H1 (cell line): ENCODE data around the gene FBXO5. TPM values are rescaled to one million over a fixed set of nuclear protein-coding genes. Genes with fewer than 3 reads are reported as not detected.

Experiments
- CTCF ChIA-PET: fragments of 300-600 bp; sonication (Branson Sonifier 250); formaldehyde crosslinking; loops from one replicate; lab custom pipeline; 2021; ENCODE audit not compliant: partially characterized antibody; lab: Charles Lee
- POLR2A ChIA-PET: fragments of 300-600 bp; sonication (Branson Sonifier 250); formaldehyde crosslinking; loops from one replicate; lab custom pipeline; 2021; ENCODE audit warnings: inconsistent platforms; ENCODE audit not compliant: partially characterized antibody; lab: Charles Lee
- DNase-seq, 2 experiments: peaks; one replicate each; pipeline versions ENCODE4 v3.0.0 to v3.0.0-alpha.2; 2010 to 2022; ENCODE audit warnings: low spot score in 2 of 2, low read depth in 1 of 2, mixed read lengths in 1 of 2
- FAIRE-seq: peaks from 2 replicates; lab custom pipeline; 2011; peaks lifted over from hg19 to GRCh38; lab: Jason Lieb, UNC
- H2AFZ ChIP-seq: 2 replicates; pipeline ENCODE4 v1.8.1; 2012; ENCODE audit warnings: low read length, inconsistent platforms
- H2AK5ac ChIP-seq: 2 replicates; pipeline ENCODE4 v1.6.1; 2013; ENCODE audit warnings: low read depth, low read length
- H2BK120ac ChIP-seq: replicated peaks from 2 replicates; pipeline ENCODE3; 2013; ENCODE audit warnings: low read depth, low read length, inconsistent platforms
- H2BK12ac ChIP-seq: 2 replicates; pipeline ENCODE4 v1.6.1; 2013; ENCODE audit warnings: low read depth, low read length
- H2BK15ac ChIP-seq: 2 replicates; pipeline ENCODE4 v1.6.1; 2013; ENCODE audit warnings: low read length
- H2BK20ac ChIP-seq: 2 replicates; pipeline ENCODE4 v1.6.1; 2013; ENCODE audit warnings: low read length
- H2BK5ac ChIP-seq: 2 replicates; pipeline ENCODE4 v1.6.1; 2013; ENCODE audit warnings: low read depth, low read length
- H3K14ac ChIP-seq: 2 replicates; pipeline ENCODE4 v1.6.1; 2013; ENCODE audit warnings: inconsistent platforms; ENCODE audit not compliant: insufficient read length
- H3K18ac ChIP-seq: 2 replicates; pipeline ENCODE4 v1.6.1; 2013; ENCODE audit warnings: low read length; ENCODE audit errors: extremely low read depth
- H3K23ac ChIP-seq: 2 replicates; pipeline ENCODE4 v1.6.1; 2013; ENCODE audit warnings: inconsistent platforms; ENCODE audit not compliant: insufficient read length
- H3K23me2 ChIP-seq: 2 replicates; pipeline ENCODE4 v1.6.1; 2013; ENCODE audit warnings: low read depth, low read length
- H3K27ac ChIP-seq: 2 replicates; pipeline ENCODE4 v1.6.1; 2011; ENCODE audit warnings: low read depth, low read length, inconsistent platforms
- H3K27me3 ChIP-seq, 4 experiments: replicated peaks in 1 of 4; 1 replicate in 1 of 4; 2 replicates in 3 of 4; pipeline versions ENCODE4 v1.6.1 to v1.8.1; 2011 to 2013; ENCODE audit warnings: low read length in 3 of 4, mild to moderate bottlenecking in 3 of 4, inconsistent platforms in 2 of 4, mixed read lengths in 2 of 4, moderate library complexity in 1 of 4; ENCODE audit not compliant: control insufficient read depth in 3 of 4, insufficient read depth in 3 of 4; ENCODE audit errors: extremely low read depth in 1 of 4
- H3K36me3 ChIP-seq, 4 experiments: 2 replicates each; pipeline versions ENCODE4 v1.6.1 to v1.8.1; 2011 to 2013; ENCODE audit warnings: mild to moderate bottlenecking in 4 of 4, low read length in 3 of 4, moderate library complexity in 2 of 4, control low read depth in 1 of 4, inconsistent platforms in 1 of 4; ENCODE audit not compliant: insufficient read depth in 4 of 4, control insufficient read depth in 2 of 4
- H3K4ac ChIP-seq: replicated peaks from 2 replicates; pipeline ENCODE3; 2013; ENCODE audit warnings: low read length, low read depth, mixed read lengths, inconsistent platforms; ENCODE audit not compliant: insufficient read length
- H3K4me1 ChIP-seq, 4 experiments: replicated peaks in 1 of 4; 1 replicate in 1 of 4; 2 replicates in 3 of 4; pipeline versions ENCODE4 v1.6.1 to v1.8.1; 2011 to 2013; ENCODE audit warnings: low read length in 3 of 4, inconsistent platforms in 2 of 4, mixed read lengths in 1 of 4; ENCODE audit not compliant: insufficient read depth in 4 of 4, control insufficient read depth in 3 of 4
- H3K4me2 ChIP-seq, 2 experiments: 2 replicates each; pipeline versions ENCODE4 v1.6.1 to v1.8.1; 2011 to 2013; ENCODE audit warnings: low read depth in 2 of 2, low read length in 2 of 2, control low read depth in 1 of 2, inconsistent platforms in 1 of 2, mild to moderate bottlenecking in 1 of 2; ENCODE audit not compliant: insufficient read depth in 1 of 2
- H3K4me3 ChIP-seq, 4 experiments: fragments of 200-600, 300-600 bp in 1 of 4; sonication (generic), shearing (Covaris generic), sonication (Bioruptor Twin) in 1 of 4; 2 replicates each; pipeline versions ENCODE4 v1.5.1 to v1.8.1; 2011 to 2016; ENCODE audit warnings: low read length in 4 of 4, low read depth in 3 of 4, control low read depth in 2 of 4, inconsistent platforms in 2 of 4, mild to moderate bottlenecking in 2 of 4, mixed read lengths in 1 of 4, moderate library complexity in 1 of 4; ENCODE audit not compliant: insufficient read depth in 2 of 4; ENCODE audit errors: extremely low read depth in 1 of 4
- H3K56ac ChIP-seq: replicated peaks from 2 replicates; pipeline ENCODE3; 2013; ENCODE audit warnings: low read depth, mild to moderate bottlenecking, mixed read lengths, low read length, inconsistent platforms; ENCODE audit not compliant: insufficient read length
- H3K79me1 ChIP-seq: 2 replicates; pipeline ENCODE4 v1.6.1; 2013; ENCODE audit warnings: low read depth, low read length, control low read depth
- H3K79me2 ChIP-seq, 2 experiments: 2 replicates each; pipeline versions ENCODE4 v1.6.1 to v1.8.1; 2012 to 2013; ENCODE audit warnings: low read length in 2 of 2, mild to moderate bottlenecking in 2 of 2, inconsistent platforms in 1 of 2; ENCODE audit not compliant: insufficient read depth in 2 of 2, control insufficient read depth in 1 of 2
- H3K9ac ChIP-seq, 4 experiments: replicated peaks in 1 of 4; 1 replicate in 1 of 4; 2 replicates in 3 of 4; pipeline versions ENCODE4 v1.6.1 to v1.8.1; 2011 to 2013; ENCODE audit warnings: low read depth in 3 of 4, low read length in 3 of 4, control low read depth in 2 of 4, mild to moderate bottlenecking in 2 of 4, moderate library complexity in 2 of 4, inconsistent platforms in 1 of 4; ENCODE audit errors: extremely low read depth in 1 of 4
- H3K9me3 ChIP-seq, 2 experiments: 2 replicates each; pipeline versions ENCODE4 v1.6.1 to v1.8.1; 2012 to 2013; ENCODE audit warnings: mild to moderate bottlenecking in 2 of 2, moderate library complexity in 2 of 2, control low read depth in 1 of 2, inconsistent platforms in 1 of 2, low read depth in 1 of 2, low read length in 1 of 2, mixed read lengths in 1 of 2; ENCODE audit not compliant: insufficient read depth in 2 of 2
- H4K20me1 ChIP-seq, 2 experiments: replicated peaks in 1 of 2; 2 replicates each; pipeline versions ENCODE3 to v1.8.1; 2011 to 2013; ENCODE audit warnings: inconsistent platforms in 2 of 2, low read length in 2 of 2, mild to moderate bottlenecking in 1 of 2; ENCODE audit not compliant: insufficient read depth in 2 of 2, control insufficient read depth in 1 of 2
- H4K5ac ChIP-seq: 2 replicates; pipeline ENCODE4 v1.6.1; 2013; ENCODE audit warnings: low read length, low read depth, mixed read lengths, inconsistent platforms; ENCODE audit not compliant: insufficient read length
- H4K8ac ChIP-seq: 2 replicates; pipeline ENCODE4 v1.8.0; 2013; ENCODE audit warnings: mild to moderate bottlenecking, moderate library complexity, low read length, inconsistent platforms; ENCODE audit not compliant: insufficient read depth; ENCODE audit errors: extremely low read depth
- H4K91ac ChIP-seq: replicated peaks from 2 replicates; pipeline ENCODE3; 2013; ENCODE audit warnings: low read length, mixed read lengths, inconsistent platforms; ENCODE audit not compliant: insufficient read length
- RAD21 ChIP-seq, 2 experiments: IDR thresholded peaks in 1 of 2; conservative IDR thresholded peaks in 1 of 2; 2 replicates each; pipeline ENCODE4 v1.6.1; 2011; ENCODE audit warnings: low read depth in 2 of 2, low read length in 2 of 2, improper control_type of control experiment in 1 of 2, inconsistent platforms in 1 of 2, mild to moderate bottlenecking in 1 of 2, moderate library complexity in 1 of 2
- TAF7 ChIP-seq: optimal IDR thresholded peaks from 2 replicates; pipeline ENCODE3; 2011; ENCODE audit warnings: low read depth, mild to moderate bottlenecking, inconsistent platforms, low read length, moderate library complexity, borderline replicate concordance
- WGBS, 2 experiments: shearing (Covaris generic) in 1 of 2; methylation state at CpG; one replicate each; pipeline versions ENCODE4 v1.1.6 to v1.1.7; 2013 to 2015; ENCODE audit warnings: low lambda C conversion rate in 2 of 2, mixed read lengths in 2 of 2, inconsistent platforms in 1 of 2, low coverage in 1 of 2, missing lambda C conversion rate in 1 of 2; ENCODE audit not compliant: insufficient replicate concordance in 2 of 2, insufficient coverage in 1 of 2, insufficient read length in 1 of 2; ENCODE audit errors: extremely low coverage in 1 of 2, missing lambda C conversion rate in 1 of 2; 5-methylcytosine and 5-hydroxymethylcytosine counted together
- polyA plus RNA-seq, 7 experiments: library from polyadenylated mRNA; depleted of rRNA in 3 of 7; stranded (reverse) in 5 of 7; unstranded in 2 of 7; fragments of >200 nt in 5 of 7; fragments of 200-250 nt in 2 of 7; gene quantifications; 1 replicate in 5 of 7; 2 replicates in 1 of 7; 4 replicates in 1 of 7; pipeline versions ENCODE4 v1.2.1 to v1.2.3, GENCODE V29; 2011 to 2013; ENCODE audit warnings: missing spikeins in 2 of 7, mixed read lengths in 2 of 7
- total RNA-seq: library from RNA; stranded (reverse); fragmentation: NEBNext Ultra II Directional; extraction: Animal tissue kit (Norgen Biotek cat#: 25700); gene quantifications from 2 replicates; pipeline ENCODE4 v1.2.1, GENCODE V29; 2021
- TF ChIP-seq, protein P1 (sequence below), 3 experiments: IDR thresholded peaks; 1 replicate in 2 of 3; 2 replicates in 1 of 3; pipeline versions ENCODE4 v1.5.1 to v1.6.1; 2011; ENCODE audit warnings: low read length in 3 of 3, mild to moderate bottlenecking in 3 of 3, inconsistent platforms in 2 of 3, low read depth in 1 of 3, moderate library complexity in 1 of 3; ENCODE audit not compliant: insufficient read depth in 1 of 3; ENCODE audit errors: control extremely low read depth in 1 of 3

The FBXO5 gene
- total and polyA plus RNA-seq, 2 of the 8 experiments (the other 6 are each of a cell fraction or from before 2014, with no cell fraction given), result 13.7 to 55.1 TPM

GRCh38 chr6:153032255-153032882, 49.5 kb upstream of the FBXO5 start:
- peak in 1 of 2 experiments; percentile 45; a peak in 3 of 4 replicates for TF ChIP-seq RAD21 (IDR thresholded peaks at IDR 0.05 in 1 of 2, conservative IDR thresholded peaks at IDR 0.05 in 1 of 2; ENCODE audit: low read depth in 2 of 2, low read length in 2 of 2)
- TF ChIP-seq, protein P1, sequence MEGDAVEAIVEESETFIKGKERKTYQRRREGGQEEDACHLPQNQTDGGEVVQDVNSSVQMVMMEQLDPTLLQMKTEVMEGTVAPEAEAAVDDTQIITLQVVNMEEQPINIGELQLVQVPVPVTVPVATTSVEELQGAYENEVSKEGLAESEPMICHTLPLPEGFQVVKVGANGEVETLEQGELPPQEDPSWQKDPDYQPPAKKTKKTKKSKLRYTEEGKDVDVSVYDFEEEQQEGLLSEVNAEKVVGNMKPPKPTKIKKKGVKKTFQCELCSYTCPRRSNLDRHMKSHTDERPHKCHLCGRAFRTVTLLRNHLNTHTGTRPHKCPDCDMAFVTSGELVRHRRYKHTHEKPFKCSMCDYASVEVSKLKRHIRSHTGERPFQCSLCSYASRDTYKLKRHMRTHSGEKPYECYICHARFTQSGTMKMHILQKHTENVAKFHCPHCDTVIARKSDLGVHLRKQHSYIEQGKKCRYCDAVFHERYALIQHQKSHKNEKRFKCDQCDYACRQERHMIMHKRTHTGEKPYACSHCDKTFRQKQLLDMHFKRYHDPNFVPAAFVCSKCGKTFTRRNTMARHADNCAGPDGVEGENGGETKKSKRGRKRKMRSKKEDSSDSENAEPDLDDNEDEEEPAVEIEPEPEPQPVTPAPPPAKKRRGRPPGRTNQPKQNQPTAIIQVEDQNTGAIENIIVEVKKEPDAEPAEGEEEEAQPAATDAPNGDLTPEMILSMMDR (IDR thresholded peaks at IDR 0.05; ENCODE audit: control extremely low read depth in 1 of 3, insufficient read depth in 1 of 3, low read depth in 1 of 3, low read length in 3 of 3), result peak in 2 of 3 experiments; percentile 11 to 13; a peak in 2 of 4 replicates
- TF ChIP-seq TAF7, result no peak
- Histone ChIP-seq H3K4me1 (no peaks in the 10 kb centered on the region), H4K8ac (no peak overlapping the region), H2BK15ac (no peak overlapping the region), H3K36me3 (no peaks in the 10 kb centered on the region), H3K4ac (no peak overlapping the region), H2AK5ac (no peak overlapping the region), H3K79me1 (no peaks in the 10 kb centered on the region), H2AFZ (no peak overlapping the region), H4K5ac (no peak overlapping the region), H3K79me2 (no peaks in the 10 kb centered on the region), H3K4me2 (no peak overlapping the region), H4K20me1 (no peaks in the 10 kb centered on the region), H2BK20ac (no peak overlapping the region), H3K18ac (no peak overlapping the region), H4K91ac (no peak overlapping the region), H2BK120ac (no peak overlapping the region), H3K27me3 (no peaks in the 10 kb centered on the region), H2BK12ac (no peak overlapping the region), H3K9me3 (no peaks in the 10 kb centered on the region), H3K23me2 (no peaks in the 10 kb centered on the region; the same call in 1 of the 2 replicates), H3K23ac (no peak overlapping the region), H3K27ac (no peak overlapping the region), H2BK5ac (no peak overlapping the region), H3K56ac (no peak overlapping the region), H3K9ac (no peak overlapping the region), H3K4me3 (no peak overlapping the region), H3K14ac (no peak overlapping the region)
- FAIRE-seq (no peak), DNase-seq (no peak)
- WGBS, 2 experiments, result 87% methylated on average over 9 of the region's 9 CpGs; no CpG with 5 or more reads in 1 of the 2 experiments
- ChIA-PET POLR2A (no interaction called here), CTCF (interaction anchor here (0.6 to 2.6 kb wide), 14 partner anchors 7 to 481 kb away, joined by 3 to 10 read pairs (median 4); no protein-coding TSS in a partner anchor)
